Measurements from ENCODE around the gene NUDT6. TPM values are rescaled to one million over a fixed set of nuclear protein-coding genes. Genes with fewer than 3 reads are reported as not detected.

The NUDT6 gene
- total RNA-seq, 2 donors from 2014 or later, result 4.9 to 18.5 TPM

GRCh38 chr4:122922877-122923511 is 597 bp upstream of the NUDT6 start:
- Histone ChIP-seq H3K9me3 (no peaks in the 10 kb centered on the region), H3K27me3 (no peaks in the 10 kb centered on the region), H3K4me1 (peaks cover 0 to 12% of the 10 kb centered on the region in 2 donors), H3K27ac (peak overlapping the region; percentile 75 to 82), H3K4me3 (peak overlapping the region; percentile 79 to 84), H3K36me3 (no peaks in the 10 kb centered on the region)
- no peak for TF ChIP-seq CTCF (IDR thresholded peaks at IDR 0.05)
- DNase-seq (ENCODE audit: low spot score), result peak; percentile 87

GRCh38 chr4:122921300-122921699 is 1.1 kb downstream of the NUDT6 start:
- Histone ChIP-seq H3K27ac (peak overlapping the region in 1 of 2 donors; percentile 82), H3K36me3 (no peaks in the 10 kb centered on the region), H3K27me3 (no peaks in the 10 kb centered on the region), H3K4me1 (peaks cover 0 to 12% of the 10 kb centered on the region in 2 donors), H3K4me3 (peak overlapping the region; percentile 79 to 84), H3K9me3 (no peaks in the 10 kb centered on the region)
- TF ChIP-seq CTCF (IDR thresholded peaks at IDR 0.05), result no peak
- DNase-seq (ENCODE audit: low spot score), result no peak

DNA sequence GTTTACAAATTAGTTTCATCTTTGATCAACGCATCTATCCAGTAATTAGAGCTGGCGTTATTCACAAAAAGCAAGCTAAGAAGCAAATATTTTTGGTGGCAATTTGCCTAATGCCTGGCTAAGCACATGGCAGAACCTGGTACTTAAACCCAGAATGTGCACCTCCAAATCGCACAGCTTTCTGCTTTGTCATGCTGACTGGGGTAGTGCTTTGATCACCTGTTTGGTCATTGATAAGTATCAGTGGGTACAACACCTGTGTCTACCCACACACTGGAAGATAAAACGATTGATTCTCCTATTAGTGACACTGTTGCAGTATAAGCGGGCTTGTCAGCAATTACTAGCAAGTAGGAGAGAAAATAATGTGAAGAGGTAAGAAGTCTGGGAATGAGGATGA is 1.9 kb downstream of the NUDT6 start:
- no peak for TF ChIP-seq CTCF (IDR thresholded peaks at IDR 0.05)
- H3K4me1 ChIP-seq, result peaks cover 0 to 12% of the 10 kb centered on the region in 2 donors
- DNase-seq (ENCODE audit: low spot score), result no peak
- no peaks in the 10 kb centered on the region for H3K9me3 ChIP-seq
- H3K4me3 ChIP-seq, result no peak overlapping the region
- H3K27ac ChIP-seq, result no peak overlapping the region
- H3K27me3 ChIP-seq, result no peaks in the 10 kb centered on the region
- H3K36me3 ChIP-seq, result no peaks in the 10 kb centered on the region

GRCh38 chr4:122917731-122918130 is 4.7 kb downstream of the NUDT6 start:
- H3K27ac ChIP-seq, result no peak overlapping the region
- DNase-seq (ENCODE audit: low spot score), result no peak
- H3K36me3 ChIP-seq, result no peaks in the 10 kb centered on the region
- no peaks in the 10 kb centered on the region for H3K9me3 ChIP-seq
- H3K4me3 ChIP-seq, result no peak overlapping the region
- TF ChIP-seq CTCF (IDR thresholded peaks at IDR 0.05), result no peak
- no peaks in the 10 kb centered on the region for H3K4me1 ChIP-seq
- H3K27me3 ChIP-seq, result no peaks in the 10 kb centered on the region

GRCh38 chr4:122914938-122915337 is 7.5 kb downstream of the NUDT6 start:
- Histone ChIP-seq H3K27ac (no peak overlapping the region), H3K27me3 (no peaks in the 10 kb centered on the region), H3K4me1 (no peaks in the 10 kb centered on the region), H3K9me3 (no peaks in the 10 kb centered on the region), H3K36me3 (no peaks in the 10 kb centered on the region), H3K4me3 (no peak overlapping the region)
- no peak for TF ChIP-seq CTCF (IDR thresholded peaks at IDR 0.05)
- DNase-seq (ENCODE audit: low spot score), result no peak
